AG09319 (cell line): ENCODE results near the gene KIF17.

Source experiments
- DNase-seq: peaks from one replicate; pipeline ENCODE4 v3.0.0-alpha.2; 2010; ENCODE audit warnings: low read depth; ENCODE audit errors: extremely low read depth
- CTCF ChIP-seq: IDR thresholded peaks from 2 replicates; pipeline ENCODE4 v1.5.1; 2011; ENCODE audit warnings: low read depth, mild to moderate bottlenecking, inconsistent platforms, low read length, moderate library complexity

KIF17 gene

DNA sequence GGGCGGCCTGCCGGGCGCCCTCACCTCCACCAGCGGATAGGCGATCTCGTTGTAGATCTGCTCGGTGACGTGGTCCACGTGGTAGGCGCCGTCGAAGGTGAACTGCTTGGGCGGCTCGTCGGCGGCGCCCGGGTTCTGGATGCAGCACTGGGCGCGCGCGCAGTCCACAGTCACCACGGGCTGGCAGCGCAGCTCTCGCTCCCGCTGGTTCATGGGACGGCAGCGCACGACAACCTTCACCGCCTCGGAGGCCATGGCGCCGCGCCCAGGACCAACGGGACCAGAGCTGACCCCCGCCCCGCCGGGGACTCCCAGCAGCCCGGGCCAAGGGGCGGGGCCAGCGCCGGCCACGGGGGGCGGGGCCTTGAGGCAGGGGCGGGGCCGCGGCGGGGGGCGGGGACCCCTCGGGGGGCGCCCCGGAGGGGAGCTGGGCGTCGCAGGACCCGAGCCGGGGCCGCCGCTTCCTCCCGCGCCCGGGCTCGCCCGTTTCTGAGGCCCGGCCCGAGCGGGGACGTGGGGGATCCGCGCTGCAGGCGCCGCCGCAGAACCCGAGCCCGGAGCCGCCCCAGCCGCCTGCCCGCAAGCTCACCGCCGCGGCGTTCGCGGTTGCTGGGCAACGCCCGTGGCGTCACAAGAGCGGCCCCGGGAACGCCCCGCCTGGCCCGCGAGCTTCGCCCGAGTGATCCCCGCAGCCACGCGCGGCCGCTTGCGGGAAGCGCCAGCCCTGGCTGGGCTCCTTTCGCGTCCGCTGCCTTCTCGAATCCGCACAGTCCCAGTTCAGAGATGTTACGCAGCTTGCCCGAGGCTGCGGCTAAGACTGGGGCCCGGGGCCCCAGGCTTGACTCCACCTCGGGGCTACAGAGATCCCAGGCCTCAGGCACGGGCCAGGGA is at the start of gene KIF17:
KIF17 (minus strand) TSS at position 556 of the 891 bp plus-strand sequence; CDS start at position 255, 301 bp downstream.
- no peak for TF ChIP-seq CTCF
- DNase-seq, result peak; percentile 41

- no peak for DNase-seq
- TF ChIP-seq CTCF, result no peak
Observed at GRCh38 chr1:20767271-20767670, 49.5 kb upstream of the KIF17 start.

DNA sequence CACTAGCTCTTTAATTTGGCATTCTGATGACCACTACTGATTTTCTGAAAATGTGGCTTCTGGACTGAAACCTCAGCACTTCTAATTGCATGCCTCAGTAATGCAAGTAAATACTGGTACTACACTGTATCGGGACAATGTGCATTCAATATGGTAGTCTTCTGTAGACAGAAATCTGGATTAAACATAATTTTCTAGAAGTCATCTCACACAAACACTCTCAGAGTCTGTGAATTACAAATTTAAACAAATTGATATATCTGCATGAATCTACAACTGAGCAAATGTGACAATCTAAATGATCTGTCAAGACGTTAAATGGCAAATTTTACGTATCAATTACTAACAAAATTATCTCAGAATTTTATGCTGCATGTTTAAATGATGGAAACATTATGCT is 45.6 kb upstream of the KIF17 start:
- TF ChIP-seq CTCF, result no peak

DNA sequence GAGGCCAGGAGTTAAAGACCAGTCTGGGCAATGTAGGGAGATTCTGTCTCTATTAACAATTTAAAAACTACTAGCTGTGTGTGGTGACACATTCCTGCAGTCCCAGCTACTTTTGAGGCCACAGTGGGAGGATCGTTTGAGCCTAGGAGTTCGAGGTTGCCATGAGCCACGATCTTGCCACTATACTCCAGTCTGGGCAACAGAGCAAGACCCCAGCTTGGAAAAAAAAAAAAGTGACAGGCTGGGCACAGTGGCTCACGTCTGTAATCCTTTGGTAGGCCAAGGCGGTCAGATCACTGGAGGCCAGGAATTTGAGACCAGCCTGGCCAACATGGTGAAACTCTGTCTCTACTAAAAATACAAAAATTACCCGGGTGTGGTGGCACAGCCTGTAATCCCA is 42.5 kb upstream of the KIF17 start:
- DNase-seq, result no peak

More for the DNA sequence above, 45.6 kb upstream of the KIF17 start:
- DNase-seq, result no peak

DNA sequence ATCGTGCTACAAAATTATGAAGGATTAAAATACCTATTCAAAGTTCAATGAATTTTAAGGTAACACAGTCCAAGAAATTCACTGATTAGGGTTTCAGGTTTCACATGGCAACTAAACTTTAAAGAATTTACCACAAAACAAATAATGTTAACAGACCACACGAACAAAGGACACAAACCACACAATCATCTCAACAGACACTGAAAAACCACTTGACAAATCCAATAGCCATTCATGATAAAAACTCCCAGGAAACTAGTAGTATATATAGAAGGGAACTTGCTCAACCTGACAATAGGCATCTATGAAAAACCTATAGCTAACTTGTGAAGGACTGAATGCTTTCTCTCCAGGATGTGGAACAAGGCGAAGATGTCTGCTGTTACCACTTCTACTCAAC is 35.8 kb upstream of the KIF17 start:
- no peak for DNase-seq
- no peak for TF ChIP-seq CTCF

More for the DNA sequence above, 42.5 kb upstream of the KIF17 start:
- TF ChIP-seq CTCF, result no peak

- TF ChIP-seq CTCF, result no peak
- no peak for DNase-seq
Observed at GRCh38 chr1:20751462-20751990, 33.7 kb upstream of the KIF17 start.

DNA sequence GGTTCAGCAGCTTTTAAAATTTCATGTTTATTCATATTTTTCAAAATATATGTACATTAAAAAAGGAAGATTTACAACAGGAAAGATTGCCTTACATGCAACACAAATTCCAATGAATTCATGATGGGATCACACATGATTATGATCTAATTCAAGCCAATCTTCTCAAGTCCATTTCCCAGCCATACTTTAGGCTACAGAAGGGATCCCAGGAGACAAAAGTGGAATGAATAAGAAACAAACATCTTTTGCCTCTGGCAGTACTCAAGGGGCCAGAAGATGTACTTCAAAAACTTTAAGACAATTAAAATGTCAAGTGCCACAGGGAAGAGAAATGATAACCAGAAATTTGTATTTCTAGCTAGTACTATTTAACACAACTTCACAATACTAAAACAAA is 24.9 kb upstream of the KIF17 start:
- no peak for TF ChIP-seq CTCF
- no peak for DNase-seq
